ENCODE data around the gene CCDC137.

GRCh38 chr17:81659038-81659437, 7.5 kb upstream of the CCDC137 start:
- TF ChIP-seq CTCF (conservative IDR thresholded peaks at IDR 0.05) (no peak), ZFX (IDR thresholded peaks at IDR 0.05) (no peak)
